Middle frontal gyrus (tissue), 1 donor: ENCODE data around the gene ARFGAP2.
"Not testable (repeated sequence)": the region's sequence is repeated elsewhere in the genome, so short reads cannot be mapped to it uniquely, and the experiment has no call there.

Experiments used
- DNase-seq: peaks from one replicate; pipeline ENCODE4 v3.0.0-alpha.2; 2015; ENCODE audit warnings: low spot score; ENCODE audit errors: extremely low spot score

Gene ARFGAP2

DNA sequence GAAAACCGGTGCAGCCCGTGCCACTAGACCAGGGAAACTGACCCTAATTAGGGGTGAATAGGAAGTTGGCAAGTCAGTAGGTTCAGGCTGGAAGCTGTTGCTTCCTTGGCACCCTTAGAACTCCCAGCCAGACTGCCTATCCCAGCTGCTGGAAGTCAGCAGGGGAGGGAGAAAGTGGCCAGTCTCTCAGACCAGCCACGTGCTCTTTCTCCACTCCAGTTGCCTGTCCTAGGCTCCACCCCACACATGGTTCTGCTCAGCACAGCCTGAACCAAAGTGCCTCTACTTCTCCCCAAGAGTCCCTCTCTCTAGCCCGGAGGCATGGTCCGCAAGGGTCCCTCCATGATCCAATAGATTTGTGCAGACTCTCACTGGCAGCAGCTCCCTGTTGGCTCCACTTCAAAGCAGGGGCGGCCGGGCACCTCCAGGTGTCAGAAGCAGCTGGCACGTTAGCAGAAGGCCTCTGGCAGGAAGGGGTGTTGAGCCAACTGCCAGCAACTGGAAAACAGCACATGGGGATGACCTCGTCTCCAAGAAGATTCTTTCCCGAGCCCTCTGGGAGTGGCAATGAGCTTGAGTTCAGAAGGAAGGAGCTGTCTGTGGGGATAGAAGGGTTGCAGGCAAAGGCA lies 27.7 kb downstream of the ARFGAP2 start:
- DNase-seq = no peak

DNA sequence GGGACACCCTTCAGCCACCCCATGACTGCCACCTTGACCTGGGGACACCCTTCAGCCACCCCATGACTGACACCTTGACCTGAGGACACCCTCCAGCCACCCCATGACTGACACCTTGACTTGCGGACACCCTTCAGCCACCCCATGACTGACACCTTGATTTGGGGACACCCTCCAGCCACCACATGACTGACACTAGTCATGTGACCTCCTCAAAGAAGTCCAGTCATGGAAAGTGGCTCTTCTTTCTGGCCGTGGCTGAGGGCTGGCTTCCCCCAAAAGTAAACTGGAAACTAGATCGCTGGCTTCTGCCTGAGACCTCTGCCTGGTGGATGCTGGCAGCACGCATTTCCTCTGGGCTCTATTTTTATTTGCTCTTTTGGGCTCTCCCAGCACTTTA lies 28.4 kb downstream of the ARFGAP2 start:
- no peak for DNase-seq

DNA sequence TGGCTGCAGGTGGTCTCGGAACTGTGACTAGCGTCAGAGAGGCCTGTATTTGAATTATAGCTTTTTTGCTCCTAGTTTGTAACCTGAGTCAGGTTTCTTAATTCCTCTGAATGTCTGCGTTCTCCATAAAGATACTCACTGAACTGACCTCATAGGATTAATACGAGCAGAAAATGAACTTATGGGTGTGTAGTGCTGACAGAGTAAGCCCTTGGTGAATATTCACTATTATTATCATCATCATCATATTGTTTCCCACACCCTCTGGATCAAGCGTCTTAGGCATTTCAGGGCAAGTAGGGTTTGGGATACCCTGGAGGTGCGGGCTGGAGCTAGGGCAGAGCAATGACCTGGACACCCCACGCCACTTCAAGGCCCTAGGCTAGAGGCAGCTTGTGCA lies 29.0 kb downstream of the ARFGAP2 start:
- DNase-seq = no peak

DNA sequence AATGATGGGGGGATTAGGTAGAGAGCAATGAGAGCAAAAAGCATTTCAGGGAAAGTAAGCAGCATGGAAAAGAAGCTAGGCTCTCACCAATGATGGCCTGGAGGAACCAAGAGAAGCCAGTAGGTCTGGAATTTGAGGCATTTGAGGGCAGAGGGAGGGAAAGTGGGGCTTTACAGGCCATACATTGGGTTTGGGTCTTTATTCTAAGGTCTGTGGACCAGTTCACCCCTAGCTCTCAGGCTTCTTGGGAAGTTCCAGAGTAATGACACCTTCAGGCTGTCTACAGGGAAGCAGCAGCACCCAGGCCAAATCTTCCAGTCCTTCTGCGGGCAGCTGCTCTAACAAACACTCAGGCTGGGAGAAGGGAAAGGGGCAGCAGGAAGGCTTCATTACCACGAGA lies 29.4 kb downstream of the ARFGAP2 start:
- DNase-seq = no peak

DNA sequence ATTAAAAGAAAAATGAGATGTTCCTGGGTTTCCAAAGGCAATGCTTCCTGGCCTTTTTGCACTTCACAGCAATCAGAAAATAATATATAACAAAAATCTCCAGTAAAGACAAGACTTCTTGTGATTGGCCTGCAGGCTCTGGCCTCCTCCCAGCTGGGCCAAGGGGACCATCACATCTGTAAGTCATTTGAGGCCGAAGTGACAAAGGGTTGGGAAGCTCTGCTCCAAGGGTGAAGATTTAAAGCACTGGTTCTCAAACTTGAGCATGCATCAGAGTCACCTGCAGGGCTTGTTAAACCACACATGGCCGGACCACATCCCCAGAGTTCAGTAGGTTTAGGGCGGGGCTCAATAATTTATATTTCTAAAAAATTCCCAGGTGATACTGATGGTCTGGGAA lies 32.1 kb downstream of the ARFGAP2 start:
- no peak for DNase-seq

DNA sequence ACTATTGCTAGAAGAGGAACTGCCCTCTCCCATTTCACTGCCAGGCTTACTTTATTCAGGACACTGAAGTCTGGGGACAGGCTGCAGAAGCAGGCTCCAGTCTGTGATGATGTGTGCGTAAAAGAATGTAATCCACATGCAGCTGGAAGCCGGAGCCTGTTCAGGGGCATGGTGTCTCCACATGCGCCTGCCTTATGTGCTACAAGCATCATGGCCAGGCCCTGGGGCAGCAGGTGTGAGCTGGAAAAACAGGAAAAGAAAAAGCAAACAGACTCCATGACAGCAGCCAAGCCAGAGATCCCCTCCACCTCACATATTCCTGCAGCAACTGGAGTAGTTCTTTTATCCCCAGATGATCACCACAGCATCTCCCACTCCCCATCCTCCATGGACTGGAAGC lies 33.4 kb downstream of the ARFGAP2 start:
- DNase-seq = no peak

DNA sequence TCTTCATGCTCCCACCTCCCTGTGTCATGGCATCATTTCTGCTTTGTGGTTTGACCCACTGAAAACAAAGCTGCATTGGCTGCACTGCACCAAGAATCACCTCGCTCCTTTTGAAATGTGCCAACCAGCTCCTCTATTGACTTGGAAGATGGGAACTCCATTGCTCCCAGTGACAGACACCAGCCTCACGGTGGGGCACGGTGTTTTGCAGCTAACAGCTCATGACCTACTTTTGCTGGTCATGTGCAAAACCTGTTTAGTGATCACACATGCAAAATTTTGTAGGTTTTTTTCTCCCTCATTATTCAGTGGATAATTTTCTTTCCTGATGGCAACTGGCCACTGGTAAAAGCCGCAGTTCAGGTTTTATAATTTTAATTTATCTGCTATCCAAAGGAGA lies 36.8 kb downstream of the ARFGAP2 start:
- DNase-seq = no peak

DNA sequence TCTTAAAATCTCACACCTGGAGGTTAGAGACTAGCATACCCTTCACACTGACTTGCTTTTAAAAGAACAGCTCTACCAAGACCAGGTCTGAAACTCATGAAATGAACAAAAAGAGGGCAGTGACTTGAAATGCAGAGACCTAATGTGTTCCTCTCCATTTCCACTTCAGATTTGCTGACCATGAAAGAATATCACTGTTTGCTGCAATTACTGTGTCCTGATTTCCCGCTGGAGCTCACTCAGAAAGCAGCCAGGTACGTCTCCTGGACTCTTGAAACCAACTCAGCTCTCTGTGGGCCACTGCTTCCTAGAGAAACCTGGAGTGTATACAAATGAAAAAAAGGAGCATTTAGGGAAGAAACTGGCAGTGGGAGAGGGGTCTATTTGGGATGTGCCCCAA lies 39.2 kb downstream of the ARFGAP2 start:
- no peak for DNase-seq

DNA sequence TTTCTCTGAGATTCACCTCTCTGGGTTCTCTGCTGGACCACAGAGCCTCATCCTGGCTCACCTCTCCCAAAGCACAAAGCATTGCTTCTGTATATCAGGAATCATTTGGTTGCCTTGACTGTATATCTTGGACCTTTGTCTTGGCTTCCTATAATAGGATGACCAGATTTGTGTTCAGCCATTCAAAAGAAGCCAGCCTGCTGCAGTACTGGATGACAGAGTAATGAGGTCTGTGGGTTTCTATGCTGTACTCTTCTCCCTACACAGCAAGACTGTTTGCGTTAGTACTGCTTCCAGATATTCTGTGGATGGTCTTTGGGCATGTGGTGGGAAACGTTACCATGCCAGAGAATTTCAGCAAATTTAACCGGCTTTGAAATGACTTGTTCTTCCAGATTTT lies 39.8 kb downstream of the ARFGAP2 start:
- no peak for DNase-seq

DNA sequence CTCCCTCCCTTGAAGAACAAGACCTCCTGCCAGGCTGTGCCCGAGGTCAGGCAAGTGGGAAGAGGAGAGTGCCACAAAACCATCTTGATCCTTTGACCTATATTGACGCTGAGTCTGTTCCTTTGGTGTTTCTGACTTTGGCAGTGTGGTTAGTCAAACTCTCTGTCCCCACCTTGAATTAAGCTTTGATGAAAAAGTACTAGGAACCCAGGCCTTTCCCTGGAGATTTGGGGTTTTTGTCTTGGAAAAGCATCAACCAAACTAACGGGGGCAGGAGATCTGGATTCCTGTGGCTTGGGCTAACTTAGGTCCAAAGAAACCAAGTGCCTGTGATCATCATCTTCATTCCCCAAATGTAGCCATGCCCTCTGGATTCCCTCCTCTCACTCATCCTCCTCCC lies 40.4 kb downstream of the ARFGAP2 start:
- DNase-seq = no peak

DNA sequence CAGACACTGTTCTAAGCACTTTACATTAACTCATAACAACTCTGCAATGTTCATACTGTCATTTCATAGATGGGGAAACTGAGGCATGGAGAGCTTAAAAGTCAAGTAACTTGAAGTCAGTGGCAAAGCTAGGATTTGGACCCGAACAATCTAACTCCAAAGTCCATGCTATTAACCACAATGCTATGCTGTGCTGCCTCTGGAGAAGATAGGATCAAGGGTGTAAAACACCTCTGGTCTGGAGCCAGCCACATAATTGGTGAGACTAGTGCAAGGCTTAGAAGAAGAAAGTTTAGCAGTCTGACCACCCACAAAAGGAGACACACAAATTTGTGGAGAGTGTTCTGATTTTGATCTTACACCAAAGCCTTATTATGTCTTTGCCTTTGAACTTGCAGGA lies 43.7 kb downstream of the ARFGAP2 start:
- no peak for DNase-seq

DNA sequence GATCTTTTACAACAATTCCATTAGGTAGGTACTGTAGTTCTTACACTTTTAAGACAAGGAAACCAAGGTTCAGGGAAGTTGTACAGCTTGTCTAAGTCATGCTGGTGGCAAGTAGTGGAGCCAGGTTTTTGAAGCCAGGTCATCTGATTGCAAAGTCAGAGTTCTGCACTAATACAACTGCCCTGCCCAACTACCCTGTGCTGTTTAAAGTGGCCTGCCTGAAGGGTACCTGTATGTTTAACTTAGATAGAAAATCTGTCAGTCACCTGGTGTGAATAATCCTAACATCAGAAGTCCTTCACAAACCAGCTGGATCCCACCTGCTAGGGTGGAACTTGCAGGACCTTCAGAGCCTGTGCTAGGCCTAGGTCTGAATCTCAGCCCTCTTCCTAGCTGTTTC lies 44.2 kb downstream of the ARFGAP2 start:
- DNase-seq = no peak

DNA sequence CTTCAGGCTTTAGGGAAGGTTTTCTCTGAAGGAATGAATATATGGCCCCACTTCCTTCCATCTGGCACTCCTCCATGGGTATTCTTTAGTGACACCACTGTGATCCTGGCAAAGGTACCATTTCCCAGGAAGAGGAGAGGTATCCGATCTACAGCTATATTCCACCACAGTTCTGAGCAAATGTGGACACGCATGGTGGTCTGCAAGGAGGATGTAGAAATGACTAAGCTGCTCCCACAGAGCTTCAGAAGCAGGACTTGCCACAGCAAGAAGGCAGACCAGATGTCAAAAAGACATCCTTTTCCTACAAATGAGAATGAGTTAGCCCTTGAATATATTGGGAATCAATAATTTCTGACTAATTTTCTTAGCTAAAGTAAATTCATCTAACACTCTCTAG lies 45.5 kb downstream of the ARFGAP2 start:
- no peak for DNase-seq

DNA sequence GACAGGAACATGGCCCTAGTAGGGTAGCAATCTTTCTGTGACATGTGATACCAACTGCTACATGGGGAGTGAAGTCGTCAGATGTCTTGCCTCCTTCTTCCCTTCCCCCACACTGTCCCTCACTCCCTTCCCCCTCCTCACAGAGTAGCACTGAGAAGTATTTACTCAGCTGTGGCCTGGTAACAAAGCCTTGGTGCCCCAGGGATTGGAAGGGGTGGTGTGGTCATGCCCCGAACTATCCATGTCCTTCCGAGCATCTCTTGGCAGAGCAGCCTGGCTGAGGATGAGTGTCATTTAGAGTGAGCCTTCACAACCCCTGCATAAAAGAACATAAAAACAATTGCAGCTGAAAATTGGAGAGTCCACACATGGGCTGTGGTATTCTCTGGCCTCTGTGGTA lies 46.1 kb downstream of the ARFGAP2 start:
- no peak for DNase-seq

DNA sequence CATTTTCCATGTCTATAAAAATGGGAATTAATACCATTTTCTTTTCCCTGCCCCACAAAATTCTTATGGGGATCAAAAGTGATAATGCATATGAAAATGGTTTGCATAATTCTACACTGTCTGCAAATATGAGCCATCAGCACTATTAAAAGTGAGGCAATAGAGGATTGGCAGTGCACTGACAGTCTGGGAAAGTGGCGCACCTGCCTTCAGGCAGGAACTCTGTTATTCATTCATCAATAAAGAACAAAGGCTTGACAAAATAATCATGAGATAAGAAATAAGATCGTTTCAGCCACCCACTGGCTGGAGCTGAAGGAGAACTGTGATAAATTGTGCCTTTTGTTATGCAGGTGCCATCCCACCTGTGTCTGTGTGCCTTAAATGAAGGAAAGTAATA lies 49.5 kb downstream of the ARFGAP2 start:
- no peak for DNase-seq

DNA sequence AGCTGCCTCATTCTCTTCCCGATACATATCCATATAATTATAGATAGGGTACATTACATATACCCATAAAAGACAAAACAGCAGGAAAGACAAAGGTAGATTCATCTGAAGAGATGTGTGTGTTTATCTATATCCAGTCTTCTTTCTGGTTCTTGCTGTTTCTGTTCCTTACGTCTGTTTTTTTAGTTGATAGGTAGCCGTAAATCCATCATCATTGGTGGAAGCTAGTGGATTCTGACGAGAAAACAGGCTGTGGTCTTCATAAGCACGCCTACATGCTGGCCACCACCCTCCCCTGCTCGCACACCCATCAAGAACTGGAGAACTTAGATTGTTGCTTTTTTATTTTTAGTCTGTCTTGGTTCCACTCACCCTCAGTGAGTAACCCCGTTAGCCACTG lies 51.6 kb downstream of the ARFGAP2 start:
- no peak for DNase-seq

DNA sequence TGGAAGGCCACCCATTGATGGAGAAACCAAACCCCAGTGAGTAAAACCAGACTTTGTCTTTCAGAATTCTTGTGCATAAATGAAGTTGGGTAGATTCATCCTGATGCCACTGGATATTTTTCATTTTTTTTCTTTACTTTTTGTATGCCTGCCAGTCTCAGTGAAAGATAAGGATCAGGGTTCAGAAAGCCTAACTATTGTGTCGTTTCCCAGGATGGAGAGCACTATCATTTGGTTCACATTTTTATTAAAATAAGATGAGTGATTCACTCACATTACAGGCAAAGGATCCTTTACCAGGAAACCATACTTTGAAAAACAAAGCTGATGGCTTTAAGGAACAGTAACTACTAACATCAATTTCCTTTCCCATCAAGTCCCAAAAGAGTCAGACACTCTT lies 52.0 kb downstream of the ARFGAP2 start:
- DNase-seq = no peak

DNA sequence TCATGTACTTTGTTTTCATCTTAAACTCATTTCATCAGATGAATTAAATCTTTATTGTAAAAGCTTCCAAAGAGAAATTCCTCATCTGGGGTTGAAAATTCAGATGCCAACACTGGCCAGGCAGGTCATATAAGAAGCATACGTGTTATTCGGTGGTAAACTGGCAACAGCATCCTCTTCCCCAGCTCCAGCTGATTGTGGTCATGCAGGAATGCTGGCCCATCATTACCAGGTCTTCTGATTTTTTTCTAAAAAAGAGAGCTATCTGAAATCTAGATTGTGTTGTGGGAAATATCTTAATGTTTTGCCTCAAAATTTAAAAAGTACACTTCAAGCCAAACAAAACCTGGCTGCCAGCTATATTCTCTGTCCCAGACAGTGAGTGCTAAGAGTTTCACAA lies 53.6 kb downstream of the ARFGAP2 start:
- DNase-seq = no peak

DNA sequence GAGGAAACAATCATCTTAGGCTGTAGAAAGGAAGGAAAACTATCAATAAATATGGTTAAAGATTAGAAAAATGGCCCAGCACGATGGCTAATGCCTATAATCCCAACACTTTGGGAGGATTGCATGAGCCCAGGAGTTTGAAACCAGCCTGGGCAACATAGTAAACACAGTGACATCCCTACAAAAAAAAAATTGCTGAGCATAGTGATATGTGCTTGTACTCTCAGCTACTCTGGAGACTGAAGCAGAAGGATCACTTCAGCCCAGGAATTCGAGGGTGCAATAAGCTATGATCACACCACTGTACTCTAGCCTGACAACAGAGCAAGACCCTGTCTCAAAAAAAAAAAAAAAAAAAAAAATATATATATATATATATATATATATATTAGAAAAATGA lies 54.9 kb downstream of the ARFGAP2 start:
- no peak for DNase-seq

DNA sequence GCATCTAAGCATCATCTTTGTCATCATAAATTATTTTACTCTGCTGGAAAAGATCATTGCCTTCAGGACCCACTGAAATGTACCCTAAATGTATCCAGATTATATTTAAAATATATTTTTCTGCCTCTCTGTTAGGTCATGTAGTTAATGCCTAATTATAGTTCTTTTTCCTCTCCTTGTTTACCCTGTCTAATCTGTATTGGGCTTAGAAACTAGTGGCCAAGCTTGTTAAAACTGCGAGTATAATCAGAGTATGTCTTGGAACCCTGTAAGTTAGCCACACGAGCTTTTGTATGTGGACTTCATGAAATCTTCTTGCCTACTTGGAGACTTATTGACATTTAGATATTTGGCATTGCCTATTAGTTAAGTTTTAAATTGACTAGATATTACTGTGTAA lies 55.6 kb downstream of the ARFGAP2 start:
- no peak for DNase-seq

DNA sequence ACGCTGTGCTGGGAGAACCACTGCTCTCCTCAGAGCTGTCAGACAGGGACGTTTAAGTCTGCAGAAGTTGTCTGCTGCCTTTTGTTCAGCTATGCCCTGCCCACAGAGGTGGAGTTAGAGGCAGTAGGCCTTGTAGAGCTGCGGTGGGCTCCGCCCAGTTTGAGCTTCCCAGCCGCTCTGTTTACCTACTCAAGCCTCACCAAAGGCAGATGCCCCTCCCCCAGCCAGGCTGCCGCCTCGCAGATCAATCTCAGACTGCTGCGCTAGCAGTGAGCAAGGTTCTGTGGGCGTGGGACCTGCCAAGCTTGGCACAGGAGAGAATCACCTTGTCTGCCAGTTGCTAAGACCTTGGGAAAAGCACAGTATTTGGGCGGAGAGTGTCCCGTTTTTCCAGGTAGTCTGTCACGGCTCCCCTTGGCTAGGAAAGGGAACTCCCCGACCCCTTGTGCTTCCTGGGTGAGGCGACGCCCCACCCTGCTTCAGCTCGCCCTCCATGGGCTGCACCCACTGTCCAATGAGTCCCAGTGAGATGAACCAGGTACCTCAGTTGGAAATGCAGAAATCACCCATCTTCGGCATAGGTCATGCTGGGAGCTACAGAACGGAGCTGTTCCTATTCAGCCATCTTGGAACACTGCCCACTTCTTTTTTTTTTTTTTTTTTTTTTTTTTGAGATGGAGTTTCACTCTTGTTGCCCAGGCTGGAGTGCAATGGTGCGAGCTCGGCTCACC lies 57.6 kb downstream of the ARFGAP2 start:
- DNase-seq = not testable (repeated sequence)
